Naive thymus-derived CD4-positive, alpha-beta T cell (primary cell): ENCODE measurements around the gene NGF. TPM values are rescaled to one million over a fixed set of nuclear protein-coding genes. Genes with fewer than 3 reads are reported as not detected.

Source experiments
- ATAC-seq: fragments of 150-1000 bp; cut with Tn5 transposase; 2 replicates; pipeline ENCODE4 v1.10.0; 2021; ENCODE audit warnings: mild to moderate bottlenecking, moderate library complexity
- CTCF ChIA-PET: fragments of 350-600 bp; sonication (Branson Sonifier 250); formaldehyde crosslinking; loops from one replicate; lab custom pipeline; 2021; ENCODE audit warnings: antibody characterized with exemption; lab: Charles Lee
- POLR2A ChIA-PET: fragments of 350-600 bp; sonication (Branson Sonifier 250); formaldehyde crosslinking; loops from one replicate; lab custom pipeline; 2021; ENCODE audit warnings: antibody characterized with exemption, inconsistent platforms; lab: Charles Lee
- DNase-seq, 9 donors: peaks; one replicate each; pipeline versions ENCODE4 v3.0.0 to v3.0.0-alpha.2; 2020 to 2022; ENCODE audit warnings: mixed read lengths in 1 of 9
- H3K27ac ChIP-seq: one replicate; pipeline ENCODE4 v1.7.0; 2013; ENCODE audit warnings: mild to moderate bottlenecking, low read depth, low read length, moderate library complexity
- H3K27me3 ChIP-seq, 2 donors: one replicate each; pipeline ENCODE4 v1.7.0; 2013; ENCODE audit warnings: low read length in 2 of 2, mild to moderate bottlenecking in 2 of 2, moderate library complexity in 2 of 2; ENCODE audit not compliant: control insufficient read depth in 2 of 2, insufficient read depth in 2 of 2
- H3K36me3 ChIP-seq, 3 experiments: 1 replicate in 2 of 3; 2 replicates in 1 of 3; pipeline ENCODE4 v1.7.0; 2013; ENCODE audit warnings: low read length in 3 of 3, mild to moderate bottlenecking in 3 of 3, moderate library complexity in 1 of 3; ENCODE audit not compliant: insufficient read depth in 3 of 3, control insufficient read depth in 2 of 3
- H3K4me1 ChIP-seq, 2 donors: one replicate each; pipeline ENCODE4 v1.7.0; 2013; ENCODE audit warnings: low read length in 2 of 2, mild to moderate bottlenecking in 2 of 2, moderate library complexity in 1 of 2; ENCODE audit not compliant: control insufficient read depth in 2 of 2, insufficient read depth in 2 of 2
- H3K4me3 ChIP-seq: 2 replicates; pipeline ENCODE4 v1.7.0; 2013; ENCODE audit warnings: mild to moderate bottlenecking, low read length
- H3K9me3 ChIP-seq, 3 experiments: 1 replicate in 2 of 3; 2 replicates in 1 of 3; pipeline ENCODE4 v1.7.0; 2013; ENCODE audit warnings: low read length in 3 of 3; ENCODE audit not compliant: control insufficient read depth in 2 of 3
- H3K27ac Mint-ChIP-seq, 9 donors: one replicate each; pipeline ENCODE4 v1.8.0; 2020 to 2022; ENCODE audit warnings: mixed read lengths in 9 of 9, mild to moderate bottlenecking in 8 of 9, moderate library complexity in 5 of 9, inconsistent platforms in 2 of 9
- H3K27me3 Mint-ChIP-seq, 5 donors: one replicate each; pipeline ENCODE4 v1.8.0; 2021 to 2022; ENCODE audit warnings: mixed read lengths in 5 of 5, mild to moderate bottlenecking in 1 of 5
- H3K36me3 Mint-ChIP-seq, 5 donors: one replicate each; pipeline ENCODE4 v1.8.0; 2020 to 2022; ENCODE audit warnings: mixed read lengths in 5 of 5, mild to moderate bottlenecking in 3 of 5, inconsistent platforms in 1 of 5
- H3K4me1 Mint-ChIP-seq, 7 donors: one replicate each; pipeline ENCODE4 v1.8.0; 2020 to 2022; ENCODE audit warnings: mixed read lengths in 7 of 7, mild to moderate bottlenecking in 3 of 7, inconsistent platforms in 1 of 7
- H3K4me3 Mint-ChIP-seq, 10 donors: one replicate each; pipeline ENCODE4 v1.8.0; 2020 to 2022; ENCODE audit warnings: mild to moderate bottlenecking in 10 of 10, mixed read lengths in 10 of 10, moderate library complexity in 6 of 10, inconsistent platforms in 2 of 10
- H3K9me3 Mint-ChIP-seq, 11 donors: one replicate each; pipeline ENCODE4 v1.8.0; 2020 to 2022; ENCODE audit warnings: mixed read lengths in 11 of 11, mild to moderate bottlenecking in 4 of 11, inconsistent platforms in 1 of 11, moderate library complexity in 1 of 11
- intact Hi-C, 2 donors: fragments of 100-400 bp; cut with micrococcal nuclease; formaldehyde crosslinking; loops; one replicate each; pipeline ENCODE4 v1.15.1; 2023
- polyA plus RNA-seq, 2 donors: library from polyadenylated mRNA; unstranded; fragments of 300-500 nt; fragmentation: Illumina TruSeq; gene quantifications; one replicate each; pipeline ENCODE4 v1.2.3, GENCODE V29; 2021
- total RNA-seq, 6 experiments: library from RNA in 5 of 6; stranded (reverse) in 5 of 6; gene quantifications; 1 replicate in 5 of 6; 2 replicates in 1 of 6; pipeline ENCODE4 v1.2.3 and lab custom pipeline; 2021 to 2026

Gene NGF
- total and polyA plus RNA-seq, 7 experiments from 2014 or later, result not detected

DNA sequence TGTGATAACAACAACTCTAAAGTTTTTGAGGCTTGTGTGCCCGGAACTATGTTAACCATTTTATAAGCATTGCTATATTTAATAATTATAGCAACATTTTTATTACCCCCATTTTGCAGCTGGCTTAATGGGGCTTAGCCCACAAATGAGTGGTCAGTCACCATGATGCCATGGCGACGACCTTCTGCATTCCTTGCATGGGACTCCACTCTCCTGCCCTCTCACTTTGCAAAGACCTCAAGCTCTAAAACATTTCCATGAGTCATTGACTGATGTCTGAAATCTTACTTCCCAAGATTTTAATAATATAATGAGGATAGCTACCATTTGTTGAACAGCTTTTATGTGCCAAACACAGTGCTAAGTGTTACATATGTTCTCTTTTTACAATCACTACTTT lies 15.4 kb downstream of the NGF start:
- Histone ChIP-seq H3K4me3 (no peak overlapping the region), H3K27ac (no peak overlapping the region), H3K9me3 (no peaks in the 10 kb centered on the region), H3K36me3 (no peaks in the 10 kb centered on the region), H3K4me1 (no peaks in the 10 kb centered on the region), H3K27me3 (no peaks in the 10 kb centered on the region)
- peaks cover 0 to 3% (median 0%) of the 10 kb centered on the region in 5 donors for H3K36me3 Mint-ChIP-seq
- intact Hi-C loops, result no loop called here
- H3K27ac Mint-ChIP-seq, result no peak overlapping the region
- ChIA-PET POLR2A (no interaction called here), CTCF (no interaction called here)
- H3K9me3 Mint-ChIP-seq, result peaks cover 0 to 2% (median 0%) of the 10 kb centered on the region in 11 donors
- H3K27me3 Mint-ChIP-seq, result peaks cover 0 to 28% (median 26%) of the 10 kb centered on the region in 5 donors
- H3K4me1 Mint-ChIP-seq, result no peaks in the 10 kb centered on the region
- H3K4me3 Mint-ChIP-seq, result no peak overlapping the region
- ATAC-seq (no peak), DNase-seq (no peak)

- intact Hi-C loops, result no loop called here
- H3K4me3 Mint-ChIP-seq, result no peak overlapping the region
- Histone ChIP-seq H3K4me1 (no peaks in the 10 kb centered on the region), H3K4me3 (no peak overlapping the region), H3K27me3 (no peaks in the 10 kb centered on the region), H3K27ac (no peak overlapping the region), H3K9me3 (no peaks in the 10 kb centered on the region), H3K36me3 (no peaks in the 10 kb centered on the region)
- POLR2A ChIA-PET, result no interaction called here
- DNase-seq (no peak), ATAC-seq (no peak)
- peaks cover 0 to 2% (median 0%) of the 10 kb centered on the region in 11 donors for H3K9me3 Mint-ChIP-seq
- CTCF ChIA-PET, result no interaction called here
- no peak overlapping the region for H3K27ac Mint-ChIP-seq
- peaks cover 0 to 3% (median 0%) of the 10 kb centered on the region in 5 donors for H3K36me3 Mint-ChIP-seq
- H3K27me3 Mint-ChIP-seq, result peaks cover 0 to 23% (median 20%) of the 10 kb centered on the region in 5 donors
- H3K4me1 Mint-ChIP-seq, result no peaks in the 10 kb centered on the region
Observed at GRCh38 chr1:115320377-115320776, 17.7 kb downstream of the NGF start.

GRCh38 chr1:115319706-115320105 lies 18.3 kb downstream of the NGF start:
- DNase-seq (no peak), ATAC-seq (no peak)
- Mint-ChIP-seq H3K9me3 (peaks cover 0 to 4% (median 0%) of the 10 kb centered on the region in 11 donors), H3K27ac (no peak overlapping the region), H3K36me3 (peaks cover 0 to 3% (median 0%) of the 10 kb centered on the region in 5 donors), H3K4me3 (no peak overlapping the region), H3K4me1 (no peaks in the 10 kb centered on the region), H3K27me3 (peaks cover 2 to 26% (median 21%) of the 10 kb centered on the region in 5 donors)
- no peak overlapping the region for H3K27ac ChIP-seq
- H3K36me3 ChIP-seq, result no peaks in the 10 kb centered on the region
- no peaks in the 10 kb centered on the region for H3K9me3 ChIP-seq
- POLR2A ChIA-PET, result no interaction called here
- no peak overlapping the region for H3K4me3 ChIP-seq
- CTCF ChIA-PET, result no interaction called here
- H3K27me3 ChIP-seq, result no peaks in the 10 kb centered on the region
- intact Hi-C loops, result no loop called here
- H3K4me1 ChIP-seq, result no peaks in the 10 kb centered on the region

- no peak for DNase-seq
- no peaks in the 10 kb centered on the region for H3K27me3 ChIP-seq
- peaks cover 3 to 31% (median 18%) of the 10 kb centered on the region in 5 donors for H3K27me3 Mint-ChIP-seq
- no peak for ATAC-seq
- no peak overlapping the region for H3K4me3 Mint-ChIP-seq
- no peak overlapping the region for H3K4me3 ChIP-seq
- intact Hi-C loops, result no loop called here
- ChIA-PET POLR2A (no interaction called here), CTCF (no interaction called here)
- H3K9me3 ChIP-seq, result no peaks in the 10 kb centered on the region
- H3K4me1 Mint-ChIP-seq, result no peaks in the 10 kb centered on the region
- H3K36me3 Mint-ChIP-seq, result no peaks in the 10 kb centered on the region
- no peaks in the 10 kb centered on the region for H3K4me1 ChIP-seq
- H3K27ac ChIP-seq, result no peak overlapping the region
- peaks cover 0 to 4% (median 0%) of the 10 kb centered on the region in 11 donors for H3K9me3 Mint-ChIP-seq
- no peaks in the 10 kb centered on the region for H3K36me3 ChIP-seq
- H3K27ac Mint-ChIP-seq, result no peak overlapping the region
Observed at GRCh38 chr1:115317101-115318012, 20.7 kb downstream of the NGF start.

GRCh38 chr1:115314765-115315164 lies 23.3 kb downstream of the NGF start:
- Mint-ChIP-seq H3K4me1 (no peaks in the 10 kb centered on the region), H3K27ac (no peak overlapping the region), H3K27me3 (peaks cover 3 to 36% (median 21%) of the 10 kb centered on the region in 5 donors), H3K4me3 (no peak overlapping the region), H3K36me3 (no peaks in the 10 kb centered on the region), H3K9me3 (peaks cover 0 to 4% (median 0%) of the 10 kb centered on the region in 11 donors)
- H3K36me3 ChIP-seq, result no peaks in the 10 kb centered on the region
- intact Hi-C loops, result no loop called here
- no peak for DNase-seq
- ATAC-seq, result no peak
- no peaks in the 10 kb centered on the region for H3K27me3 ChIP-seq
- H3K4me3 ChIP-seq, result no peak overlapping the region
- H3K27ac ChIP-seq, result no peak overlapping the region
- H3K4me1 ChIP-seq, result no peaks in the 10 kb centered on the region
- CTCF ChIA-PET, result no interaction called here
- H3K9me3 ChIP-seq, result no peaks in the 10 kb centered on the region
- POLR2A ChIA-PET, result no interaction called here

- DNase-seq (no peak), ATAC-seq (no peak)
- Mint-ChIP-seq H3K27me3 (peaks cover 1 to 30% (median 16%) of the 10 kb centered on the region in 5 donors), H3K36me3 (no peaks in the 10 kb centered on the region), H3K27ac (no peak overlapping the region), H3K4me1 (no peaks in the 10 kb centered on the region), H3K4me3 (no peak overlapping the region), H3K9me3 (peaks cover 0 to 4% (median 0%) of the 10 kb centered on the region in 11 donors)
- Histone ChIP-seq H3K36me3 (no peaks in the 10 kb centered on the region), H3K27ac (no peak overlapping the region), H3K4me1 (no peaks in the 10 kb centered on the region), H3K4me3 (no peak overlapping the region), H3K27me3 (no peaks in the 10 kb centered on the region), H3K9me3 (no peaks in the 10 kb centered on the region)
- ChIA-PET POLR2A (no interaction called here), CTCF (no interaction called here)
- intact Hi-C loops, result no loop called here
Observed at GRCh38 chr1:115314092-115314491, 24.0 kb downstream of the NGF start.

DNA sequence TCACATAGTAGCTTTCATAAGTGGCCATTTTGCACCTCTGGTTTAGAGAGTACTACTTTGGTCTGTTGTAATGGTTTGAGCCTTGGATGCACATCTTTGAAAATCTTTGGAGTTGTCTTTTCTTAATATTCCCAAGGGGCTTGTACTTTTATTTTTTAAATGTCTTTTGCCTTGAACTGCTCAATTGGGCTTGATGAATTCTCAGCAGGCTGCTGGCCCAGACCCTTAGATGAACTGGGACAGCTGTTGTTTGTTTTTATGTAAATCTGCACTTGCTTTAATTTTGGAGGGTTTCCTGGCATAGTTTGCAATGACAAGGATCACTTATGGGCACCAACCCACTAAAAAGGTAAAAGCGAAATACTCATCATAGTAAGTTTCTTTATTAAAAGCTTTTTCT lies 24.9 kb downstream of the NGF start:
- Mint-ChIP-seq H3K27me3 (peaks cover 0 to 21% (median 17%) of the 10 kb centered on the region in 5 donors), H3K36me3 (no peaks in the 10 kb centered on the region), H3K4me3 (no peak overlapping the region), H3K27ac (no peak overlapping the region), H3K4me1 (no peaks in the 10 kb centered on the region), H3K9me3 (peaks cover 0 to 6% (median 0%) of the 10 kb centered on the region in 11 donors)
- H3K27me3 ChIP-seq, result no peaks in the 10 kb centered on the region
- no peaks in the 10 kb centered on the region for H3K9me3 ChIP-seq
- no peak for DNase-seq
- POLR2A ChIA-PET, result no interaction called here
- no peaks in the 10 kb centered on the region for H3K4me1 ChIP-seq
- ATAC-seq, result no peak
- H3K27ac ChIP-seq, result no peak overlapping the region
- intact Hi-C loops, result no loop called here
- H3K36me3 ChIP-seq, result no peaks in the 10 kb centered on the region
- CTCF ChIA-PET, result no interaction called here
- no peak overlapping the region for H3K4me3 ChIP-seq
